SJSA1 (cell line): ENCODE results near the gene CNPPD1. TPM values are rescaled to one million over a fixed set of nuclear protein-coding genes. Genes with fewer than 3 reads are reported as not detected.
A peak's percentile ranks its signal among the peaks of the same experiment; 100 is the strongest.

Experiments
- DNase-seq, 2 experiments: peaks; one replicate each; pipeline ENCODE4 v3.0.0-alpha.2; 2015 to 2020; ENCODE audit warnings: low spot score in 2 of 2, low read depth in 1 of 2
- H3K27ac ChIP-seq: fragments of 250-450 bp; sonication (Bioruptor Pico); 2 replicates; pipeline ENCODE4 v1.5.1; 2020; ENCODE audit warnings: mild to moderate bottlenecking, moderate library complexity
- H3K27me3 ChIP-seq: fragments of 250-450 bp; sonication (Bioruptor Pico); replicated peaks from 2 replicates; pipeline ENCODE4 v1.5.1; 2020; ENCODE audit warnings: mild to moderate bottlenecking, moderate library complexity
- H3K36me3 ChIP-seq: fragments of 250-450 bp; sonication (Bioruptor Pico); 2 replicates; pipeline ENCODE4 v1.5.1; 2020; ENCODE audit warnings: mild to moderate bottlenecking
- H3K4me1 ChIP-seq: fragments of 250-450 bp; sonication (Bioruptor Pico); replicated peaks from 2 replicates; pipeline ENCODE4 v1.6.1; 2021; ENCODE audit warnings: mild to moderate bottlenecking
- H3K4me3 ChIP-seq: fragments of 250-450 bp; sonication (Bioruptor Pico); 2 replicates; pipeline ENCODE4 v1.5.1; 2020; ENCODE audit warnings: mild to moderate bottlenecking
- H3K9me3 ChIP-seq: fragments of 250-450 bp; sonication (Bioruptor Pico); replicated peaks from 2 replicates; pipeline ENCODE4 v1.5.1; 2020; ENCODE audit warnings: mild to moderate bottlenecking
- total RNA-seq: library from RNA; depleted of rRNA; stranded (reverse); fragments of >200 nt; shearing (Covaris generic); gene quantifications from 2 replicates; pipeline ENCODE4 v1.2.3, GENCODE V29; 2014

CNPPD1 gene
- total RNA-seq, 1 experiment from 2014 or later: 26.1 TPM

DNA sequence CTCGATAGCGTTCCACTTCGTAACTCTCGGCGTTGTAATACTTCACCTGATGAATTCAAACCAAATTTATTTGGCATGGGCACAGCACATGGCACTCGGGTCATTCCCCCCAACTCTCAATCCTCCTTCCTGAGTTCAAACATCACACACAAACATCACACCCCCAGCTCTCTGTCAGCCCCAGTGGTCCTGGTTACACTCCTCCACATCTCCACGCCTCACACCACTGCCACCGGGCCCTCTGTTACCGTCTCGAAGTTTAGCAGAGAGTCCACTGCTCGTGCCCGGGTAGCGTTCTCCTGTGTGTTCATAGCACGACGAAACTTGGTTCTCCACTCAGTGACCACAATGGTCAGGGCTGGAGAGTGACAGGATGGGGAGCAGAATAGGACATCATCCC is 37.4 kb upstream of the CNPPD1 start:
- DNase-seq: peak in 1 of 2 experiments; percentile 39
- Histone ChIP-seq H3K4me3 (no peak overlapping the region), H3K27me3 (no peaks in the 10 kb centered on the region), H3K9me3 (no peaks in the 10 kb centered on the region), H3K4me1 (peaks cover 22% of the 10 kb centered on the region), H3K27ac (no peak overlapping the region), H3K36me3 (peaks cover 77% of the 10 kb centered on the region)

- Histone ChIP-seq H3K36me3 (peaks cover 82% of the 10 kb centered on the region), H3K27ac (no peak overlapping the region), H3K4me1 (peaks cover 16% of the 10 kb centered on the region), H3K9me3 (no peaks in the 10 kb centered on the region), H3K4me3 (no peak overlapping the region), H3K27me3 (no peaks in the 10 kb centered on the region)
- peak in 1 of 2 experiments; percentile 30 for DNase-seq
Observed at GRCh38 chr2:219213486-219214071, 36.9 kb upstream of the CNPPD1 start.

DNA sequence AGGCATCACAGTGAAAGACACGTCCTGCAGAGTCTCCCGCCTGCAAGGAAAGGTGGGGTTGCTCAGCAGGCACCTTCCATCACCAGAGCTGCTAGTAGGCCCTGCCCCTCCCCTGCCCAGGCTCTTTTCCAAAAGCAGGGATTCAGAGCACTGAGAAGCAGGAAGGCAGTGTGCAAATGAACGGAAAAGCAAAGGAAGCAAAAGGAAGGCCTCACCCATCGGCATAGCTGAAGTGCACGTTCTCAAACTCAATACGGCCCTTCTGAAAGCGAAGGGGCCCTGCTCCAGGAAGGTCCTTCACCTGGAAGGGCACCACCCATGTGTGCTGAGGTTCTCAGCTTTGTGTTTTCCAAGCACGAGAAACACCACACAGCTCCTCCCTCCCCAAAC is 36.3 kb upstream of the CNPPD1 start:
- Histone ChIP-seq H3K4me3 (no peak overlapping the region), H3K27ac (no peak overlapping the region), H3K36me3 (peaks cover 88% of the 10 kb centered on the region), H3K9me3 (no peaks in the 10 kb centered on the region), H3K4me1 (peaks cover 13% of the 10 kb centered on the region), H3K27me3 (no peaks in the 10 kb centered on the region)
- no peak for DNase-seq

DNA sequence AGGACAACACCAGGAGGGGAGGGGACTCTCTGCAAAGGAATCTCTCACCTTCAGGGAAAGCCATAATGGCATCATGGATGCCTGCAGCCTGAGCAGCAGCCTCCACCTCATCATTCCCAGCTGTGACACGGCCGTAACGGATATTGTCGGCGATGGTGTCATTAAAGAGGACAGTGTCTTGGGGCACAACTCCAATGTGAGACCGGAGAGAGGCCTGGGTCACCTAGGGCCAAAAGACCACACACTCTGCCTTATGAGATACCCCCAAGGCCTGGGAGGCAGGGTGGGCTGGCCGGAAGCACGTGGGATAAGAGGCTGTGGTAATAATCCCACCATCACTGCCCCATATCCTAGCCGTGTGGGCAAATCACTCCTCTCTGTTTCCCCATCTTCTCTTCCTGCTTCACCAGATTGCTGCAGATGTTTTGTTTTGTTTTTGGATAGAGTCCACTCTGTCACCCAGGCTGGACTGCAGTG is 34.2 kb upstream of the CNPPD1 start:
- DNase-seq: peak in 1 of 2 experiments; percentile 26
- Histone ChIP-seq H3K27ac (no peak overlapping the region), H3K9me3 (no peaks in the 10 kb centered on the region), H3K36me3 (peaks cover 87% of the 10 kb centered on the region), H3K27me3 (no peaks in the 10 kb centered on the region), H3K4me1 (peaks cover 18% of the 10 kb centered on the region), H3K4me3 (no peak overlapping the region)

DNA sequence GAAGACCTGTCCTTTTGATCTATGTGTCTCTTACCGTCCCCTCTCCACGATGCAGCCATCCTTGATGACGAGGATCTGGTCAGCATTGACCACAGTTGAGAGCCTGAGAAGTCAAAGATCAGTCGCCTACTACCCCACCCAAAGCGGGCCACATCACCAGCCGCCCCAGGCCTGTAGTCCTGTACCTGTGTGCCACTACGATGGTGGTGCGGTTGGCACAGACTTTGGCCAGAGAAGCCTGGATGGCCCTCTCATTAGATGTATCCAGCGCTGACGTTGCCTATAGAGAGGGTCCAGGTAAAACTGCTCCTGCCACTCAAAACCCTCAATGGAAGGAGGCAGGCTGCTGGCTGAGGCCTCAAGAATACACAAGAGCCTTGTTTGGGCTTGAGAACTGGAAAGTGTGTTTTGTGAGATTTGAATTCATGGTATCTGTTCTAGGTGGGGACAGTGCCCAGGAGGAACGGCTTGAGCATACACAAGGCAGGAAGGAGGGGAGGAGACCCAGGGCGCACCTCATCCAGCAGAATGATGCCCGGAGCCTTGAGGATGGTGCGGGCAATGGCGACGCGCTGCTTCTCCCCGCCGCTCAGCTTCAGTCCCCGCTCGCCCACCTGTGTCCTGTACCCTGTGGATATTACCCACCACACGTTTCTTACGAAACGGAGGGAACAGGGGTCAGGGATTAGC is 33.6 kb upstream of the CNPPD1 start:
- peaks cover 18% of the 10 kb centered on the region for H3K4me1 ChIP-seq
- peak in 1 of 2 experiments; percentile 34 for DNase-seq
- no peak overlapping the region for H3K27ac ChIP-seq
- no peaks in the 10 kb centered on the region for H3K27me3 ChIP-seq
- H3K9me3 ChIP-seq: no peaks in the 10 kb centered on the region
- peaks cover 81% of the 10 kb centered on the region for H3K36me3 ChIP-seq
- H3K4me3 ChIP-seq: no peak overlapping the region

DNA sequence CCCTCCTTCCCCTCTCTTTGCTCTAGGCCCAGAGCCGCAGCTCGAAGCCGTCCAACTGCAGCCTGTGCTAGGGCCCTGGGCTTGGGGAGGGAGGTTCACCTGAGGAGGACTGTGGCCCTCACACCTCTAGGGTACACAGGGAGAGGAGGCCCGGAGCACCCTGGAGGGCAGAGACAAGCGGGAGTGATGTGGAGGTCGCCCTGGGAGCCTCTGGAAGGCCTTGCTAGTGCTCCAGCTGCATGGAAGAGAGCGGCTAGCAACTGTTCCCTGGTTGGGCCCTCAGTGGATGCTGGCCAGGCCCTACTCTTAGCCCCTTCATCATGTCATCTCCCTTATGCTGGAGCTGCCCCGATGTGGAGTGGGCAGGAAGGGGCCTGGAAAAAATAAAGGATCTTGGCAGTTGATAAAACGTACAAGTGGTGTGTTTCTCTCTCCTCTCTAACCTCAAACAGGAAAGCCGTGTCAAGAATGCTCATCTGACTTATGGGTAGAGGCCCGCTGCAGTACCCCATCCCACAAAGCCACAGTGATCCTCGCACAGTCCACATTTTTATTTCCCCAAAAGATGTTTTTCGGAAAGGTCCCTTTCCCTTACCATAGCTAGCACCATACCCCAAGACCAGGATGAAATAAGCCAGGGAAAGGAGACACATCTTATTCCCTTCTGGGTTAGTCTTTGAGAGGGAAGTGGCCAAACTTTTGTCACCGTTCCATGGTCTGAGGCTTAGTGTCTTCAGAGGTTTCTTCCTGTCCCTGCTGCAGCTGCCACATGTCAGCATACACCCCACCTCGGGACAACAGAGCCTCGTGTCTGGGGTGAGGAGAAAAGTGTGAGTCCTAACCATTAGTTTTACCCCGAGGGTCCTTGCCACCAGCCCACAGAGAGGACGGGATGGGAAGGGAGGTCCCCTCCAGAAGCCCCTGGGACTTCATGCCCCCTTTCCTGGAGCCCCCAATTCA is 32.8 kb upstream of the CNPPD1 start:
- Histone ChIP-seq H3K27me3 (no peaks in the 10 kb centered on the region), H3K27ac (no peak overlapping the region), H3K9me3 (no peaks in the 10 kb centered on the region), H3K4me3 (no peak overlapping the region), H3K4me1 (peaks cover 18% of the 10 kb centered on the region), H3K36me3 (peaks cover 73% of the 10 kb centered on the region)
- DNase-seq: peak in 1 of 2 experiments; percentile 33

GRCh38 chr2:219207884-219208740 is 31.4 kb upstream of the CNPPD1 start:
- no peak overlapping the region for H3K27ac ChIP-seq

DNA sequence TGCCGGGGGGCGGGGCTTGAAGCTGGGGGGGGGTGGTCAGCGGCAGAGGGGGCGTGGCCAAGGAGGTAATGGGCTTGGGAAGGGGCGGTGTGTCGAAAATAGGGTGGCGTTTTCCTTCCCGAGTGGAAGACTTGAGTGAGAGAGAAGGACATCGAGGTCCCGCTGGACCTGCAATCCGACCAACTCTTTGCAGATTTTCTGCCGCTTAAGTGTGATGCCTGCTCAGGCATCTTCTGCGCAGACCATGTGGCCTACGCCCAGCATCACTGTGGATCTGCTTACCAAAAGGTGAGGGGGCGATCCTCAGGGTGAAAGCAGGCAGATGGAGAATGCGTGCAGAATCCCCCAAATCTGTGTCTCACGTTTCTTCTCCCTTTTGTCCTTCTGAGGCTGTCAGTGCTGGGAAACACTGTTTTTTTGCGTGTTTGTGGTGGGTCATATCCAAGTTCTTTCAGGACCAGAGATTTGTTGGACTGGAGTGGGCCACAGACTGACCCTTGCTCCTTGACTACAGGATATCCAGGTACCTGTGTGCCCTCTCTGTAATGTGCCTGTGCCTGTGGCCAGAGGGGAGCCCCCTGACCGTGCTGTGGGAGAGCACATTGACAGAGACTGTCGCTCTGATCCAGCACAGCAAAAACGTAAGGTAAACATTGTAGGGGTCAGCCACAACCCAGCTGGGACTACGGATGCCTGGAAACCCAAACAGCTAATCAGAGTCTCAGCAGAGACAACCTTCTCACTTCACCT is 30.6 kb upstream of the CNPPD1 start:
- H3K4me3 ChIP-seq: peak overlapping the region; percentile 57
- H3K9me3 ChIP-seq: no peaks in the 10 kb centered on the region
- no peak overlapping the region for H3K27ac ChIP-seq
- H3K36me3 ChIP-seq: peaks cover 51% of the 10 kb centered on the region
- H3K27me3 ChIP-seq: no peaks in the 10 kb centered on the region
- H3K4me1 ChIP-seq: peaks cover 18% of the 10 kb centered on the region
- DNase-seq: peak; percentile 11 to 38

More at GRCh38 chr2:219207884-219208740, 31.4 kb upstream of the CNPPD1 start:
- Histone ChIP-seq H3K4me1 (peaks cover 18% of the 10 kb centered on the region), H3K36me3 (peaks cover 59% of the 10 kb centered on the region), H3K27me3 (no peaks in the 10 kb centered on the region), H3K4me3 (no peak overlapping the region), H3K9me3 (no peaks in the 10 kb centered on the region)
- DNase-seq: peak; percentile 28 to 31

GRCh38 chr2:219206328-219207133 is 29.8 kb upstream of the CNPPD1 start, which contains the start of gene ZFAND2B:
TSS of gene ZFAND2B (plus strand) at chr2:219206782. CDS start at chr2:219206988, 206 bp downstream.
- peak within 1 kb of the TSS; percentile 44; the same call in 1 of the 2 replicates for H3K27ac ChIP-seq
- H3K27me3 ChIP-seq: no peaks in the 10 kb centered on the region
- peak; percentile 93 to 94 for DNase-seq
- H3K4me3 ChIP-seq: peak within 1 kb of the TSS; percentile 57
- H3K9me3 ChIP-seq: no peaks in the 10 kb centered on the region
- peaks cover 44% of the 10 kb centered on the region for H3K36me3 ChIP-seq
- H3K4me1 ChIP-seq: peaks cover 18% of the 10 kb centered on the region

GRCh38 chr2:219205981-219206327 is 29.2 kb upstream of the CNPPD1 start:
- H3K27ac ChIP-seq: no peak overlapping the region
- H3K9me3 ChIP-seq: no peaks in the 10 kb centered on the region
- H3K4me1 ChIP-seq: peaks cover 18% of the 10 kb centered on the region
- DNase-seq: no peak
- peak overlapping the region; percentile 57 for H3K4me3 ChIP-seq
- no peaks in the 10 kb centered on the region for H3K27me3 ChIP-seq
- peaks cover 39% of the 10 kb centered on the region for H3K36me3 ChIP-seq

DNA sequence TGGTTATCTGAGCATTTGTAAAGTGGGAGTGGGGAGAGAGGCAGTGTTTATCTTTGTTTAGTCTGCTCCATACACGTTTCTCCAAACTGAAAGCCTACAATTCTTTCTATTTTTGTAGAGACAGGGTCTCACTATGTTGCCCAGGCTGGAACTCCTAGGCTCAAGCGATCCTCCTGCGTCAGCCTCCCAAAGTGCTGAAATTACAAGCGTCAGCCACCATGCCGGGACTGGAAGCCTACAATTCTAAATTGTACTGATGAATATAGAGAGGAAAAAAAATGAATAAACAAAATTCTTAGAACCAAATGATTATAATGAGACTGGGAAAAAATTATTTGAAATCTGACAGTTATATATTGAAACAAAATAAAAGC is 28.4 kb upstream of the CNPPD1 start:
- no peaks in the 10 kb centered on the region for H3K9me3 ChIP-seq
- DNase-seq: no peak
- H3K36me3 ChIP-seq: peaks cover 31% of the 10 kb centered on the region
- no peak overlapping the region for H3K4me3 ChIP-seq
- H3K4me1 ChIP-seq: peaks cover 18% of the 10 kb centered on the region
- no peaks in the 10 kb centered on the region for H3K27me3 ChIP-seq
- no peak overlapping the region for H3K27ac ChIP-seq
